Keratinocyte (primary cell): ENCODE measurements around the gene RAB35.

Experiments
- CTCF ChIP-seq, 3 experiments: IDR thresholded peaks in 1 of 3; conservative IDR thresholded peaks in 1 of 3; optimal IDR thresholded peaks in 1 of 3; 2 replicates in 2 of 3; 3 replicates in 1 of 3; pipeline versions ENCODE3 to v1.5.1; 2011; ENCODE audit warnings: low read length in 3 of 3, mild to moderate bottlenecking in 3 of 3, moderate library complexity in 2 of 3, control low read depth in 1 of 3, inconsistent platforms in 1 of 3; ENCODE audit not compliant: insufficient read depth in 2 of 3; ENCODE audit errors: extremely low read depth in 1 of 3
- EZH2 ChIP-seq: IDR thresholded peaks from one replicate; pipeline ENCODE4 v1.6.1; 2012; ENCODE audit warnings: inconsistent platforms, mild to moderate bottlenecking, low read length, moderate library complexity

- no peak for TF ChIP-seq CTCF (optimal IDR thresholded peaks at IDR 0.05 in 1 of 3, IDR thresholded peaks at IDR 0.05 in 1 of 3, conservative IDR thresholded peaks at IDR 0.05 in 1 of 3; ENCODE audit: extremely low read depth in 1 of 3, insufficient read depth in 2 of 3, low read length in 3 of 3)
- no peak for TF ChIP-seq EZH2
These were observed 41.1 kb upstream of the RAB35 start for GRCh38 chr12:120157678-120158077.
